Measurements from ENCODE around the gene EDIL3. TPM values are rescaled to one million over a fixed set of nuclear protein-coding genes. Genes with fewer than 3 reads are reported as not detected.

Gene EDIL3
- total RNA-seq, 4 donors from 2014 or later, result 12.2 to 26.9 (median 16.1) TPM

DNA sequence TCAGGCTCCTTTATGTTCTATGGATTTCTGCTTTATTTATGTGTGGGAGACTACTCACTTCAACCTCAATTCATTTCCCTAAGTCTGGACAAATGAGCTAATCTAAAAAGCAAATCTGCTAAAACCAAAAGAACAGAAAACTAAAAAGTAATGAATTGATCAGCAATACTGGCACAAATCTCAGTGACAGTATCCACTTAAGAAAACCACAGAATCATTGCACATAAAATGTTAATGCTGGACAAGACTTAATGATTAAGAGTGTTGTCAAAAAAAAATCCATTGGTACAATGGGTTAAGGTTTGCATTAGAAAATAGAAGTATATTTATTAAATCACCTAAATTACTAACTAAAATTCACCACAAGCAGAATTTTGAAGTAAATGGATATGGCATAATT is 147.6 kb downstream of the EDIL3 start:
- no peak overlapping the region for H3K27ac ChIP-seq
- no peaks in the 10 kb centered on the region for H3K27me3 ChIP-seq
- no peaks in the 10 kb centered on the region for H3K4me1 ChIP-seq
- H3K36me3 ChIP-seq, result no peaks in the 10 kb centered on the region
- no peak overlapping the region for H3K4me3 ChIP-seq
- ATAC-seq, result no peak
- TF ChIP-seq CTCF (IDR thresholded peaks at IDR 0.05), result no peak
- no peak for TF ChIP-seq POLR2AphosphoS5 (IDR thresholded peaks at IDR 0.05)
- no peak for TF ChIP-seq EP300 (IDR thresholded peaks at IDR 0.05)
- TF ChIP-seq POLR2A (IDR thresholded peaks at IDR 0.05), result no peak
- H3K9me3 ChIP-seq, result no peaks in the 10 kb centered on the region

DNA sequence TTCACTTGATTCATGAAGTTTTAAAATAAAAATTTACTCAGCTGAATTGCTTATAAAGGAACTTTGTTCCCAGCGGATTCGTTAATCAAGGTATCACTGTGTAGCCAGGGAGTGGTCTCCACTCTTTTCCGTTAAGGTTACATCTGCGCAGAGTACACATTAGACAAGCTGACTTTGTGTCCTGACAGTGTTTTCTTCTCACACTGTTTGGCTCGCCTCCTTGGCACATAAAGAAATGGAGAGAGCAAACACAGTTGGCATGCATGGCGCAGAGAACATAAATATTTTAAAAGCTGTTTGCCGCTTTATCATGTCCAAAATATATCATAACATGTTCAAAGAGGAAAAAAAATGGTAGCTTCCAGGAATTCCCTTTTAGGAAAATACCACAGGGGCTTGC is 153.2 kb downstream of the EDIL3 start:
- Histone ChIP-seq H3K27ac (no peak overlapping the region), H3K4me3 (no peak overlapping the region), H3K4me1 (peaks cover 0 to 5% (median 0%) of the 10 kb centered on the region in 3 donors), H3K27me3 (no peaks in the 10 kb centered on the region), H3K9me3 (no peaks in the 10 kb centered on the region), H3K36me3 (no peaks in the 10 kb centered on the region)
- TF ChIP-seq EP300 (IDR thresholded peaks at IDR 0.05), result no peak
- TF ChIP-seq POLR2A (IDR thresholded peaks at IDR 0.05), result no peak
- TF ChIP-seq CTCF (IDR thresholded peaks at IDR 0.05), result no peak
- no peak for TF ChIP-seq POLR2AphosphoS5 (IDR thresholded peaks at IDR 0.05)
- no peak for ATAC-seq
- WGBS, 2 donors (ENCODE audit: low coverage in 1 of 2), result 48 to 54% methylated on average over 7 of the region's 7 CpGs

GRCh38 chr5:84229045-84229444 is 155.6 kb downstream of the EDIL3 start:
- Histone ChIP-seq H3K36me3 (no peaks in the 10 kb centered on the region), H3K9me3 (no peaks in the 10 kb centered on the region), H3K27me3 (no peaks in the 10 kb centered on the region), H3K4me3 (no peak overlapping the region), H3K27ac (no peak overlapping the region), H3K4me1 (peaks cover 0 to 5% (median 0%) of the 10 kb centered on the region in 3 donors)
- ATAC-seq, result no peak
- TF ChIP-seq POLR2A (IDR thresholded peaks at IDR 0.05), result no peak
- no peak for TF ChIP-seq CTCF (IDR thresholded peaks at IDR 0.05)
- TF ChIP-seq POLR2AphosphoS5 (IDR thresholded peaks at IDR 0.05), result no peak
- no peak for TF ChIP-seq EP300 (IDR thresholded peaks at IDR 0.05)

GRCh38 chr5:84228266-84228665 is 156.4 kb downstream of the EDIL3 start:
- Histone ChIP-seq H3K4me1 (peaks cover 0 to 5% (median 0%) of the 10 kb centered on the region in 3 donors), H3K9me3 (no peaks in the 10 kb centered on the region), H3K4me3 (no peak overlapping the region), H3K27ac (no peak overlapping the region), H3K36me3 (no peaks in the 10 kb centered on the region), H3K27me3 (no peaks in the 10 kb centered on the region)
- TF ChIP-seq POLR2AphosphoS5 (IDR thresholded peaks at IDR 0.05) (no peak), EP300 (IDR thresholded peaks at IDR 0.05) (no peak), CTCF (IDR thresholded peaks at IDR 0.05) (no peak), POLR2A (IDR thresholded peaks at IDR 0.05) (no peak)
- ATAC-seq, result no peak

GRCh38 chr5:84227236-84227635 is 157.4 kb downstream of the EDIL3 start:
- ATAC-seq, result no peak
- Histone ChIP-seq H3K27ac (no peak overlapping the region), H3K27me3 (no peaks in the 10 kb centered on the region), H3K9me3 (no peaks in the 10 kb centered on the region), H3K36me3 (no peaks in the 10 kb centered on the region), H3K4me1 (peaks cover 0 to 5% (median 0%) of the 10 kb centered on the region in 3 donors), H3K4me3 (no peak overlapping the region)
- TF ChIP-seq CTCF (IDR thresholded peaks at IDR 0.05) (no peak), POLR2A (IDR thresholded peaks at IDR 0.05) (no peak), POLR2AphosphoS5 (IDR thresholded peaks at IDR 0.05) (no peak), EP300 (IDR thresholded peaks at IDR 0.05) (no peak)

All from gastroesophageal sphincter (tissue), 4 donors.